GM12874 (cell line): ENCODE measurements around the gene DCAF6.

ENCODE experiments used
- TF ChIP-seq, protein P1 (sequence below): IDR thresholded peaks from 2 replicates; pipeline ENCODE4 v1.5.1; 2011; ENCODE audit warnings: low read depth, mild to moderate bottlenecking, control low read depth, low read length, moderate library complexity; ENCODE audit not compliant: insufficient read depth

Gene DCAF6

GRCh38 chr1:168031627-168032026 lies 95.1 kb downstream of the DCAF6 start:
- TF ChIP-seq, protein P1, sequence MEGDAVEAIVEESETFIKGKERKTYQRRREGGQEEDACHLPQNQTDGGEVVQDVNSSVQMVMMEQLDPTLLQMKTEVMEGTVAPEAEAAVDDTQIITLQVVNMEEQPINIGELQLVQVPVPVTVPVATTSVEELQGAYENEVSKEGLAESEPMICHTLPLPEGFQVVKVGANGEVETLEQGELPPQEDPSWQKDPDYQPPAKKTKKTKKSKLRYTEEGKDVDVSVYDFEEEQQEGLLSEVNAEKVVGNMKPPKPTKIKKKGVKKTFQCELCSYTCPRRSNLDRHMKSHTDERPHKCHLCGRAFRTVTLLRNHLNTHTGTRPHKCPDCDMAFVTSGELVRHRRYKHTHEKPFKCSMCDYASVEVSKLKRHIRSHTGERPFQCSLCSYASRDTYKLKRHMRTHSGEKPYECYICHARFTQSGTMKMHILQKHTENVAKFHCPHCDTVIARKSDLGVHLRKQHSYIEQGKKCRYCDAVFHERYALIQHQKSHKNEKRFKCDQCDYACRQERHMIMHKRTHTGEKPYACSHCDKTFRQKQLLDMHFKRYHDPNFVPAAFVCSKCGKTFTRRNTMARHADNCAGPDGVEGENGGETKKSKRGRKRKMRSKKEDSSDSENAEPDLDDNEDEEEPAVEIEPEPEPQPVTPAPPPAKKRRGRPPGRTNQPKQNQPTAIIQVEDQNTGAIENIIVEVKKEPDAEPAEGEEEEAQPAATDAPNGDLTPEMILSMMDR, result no peak

DNA sequence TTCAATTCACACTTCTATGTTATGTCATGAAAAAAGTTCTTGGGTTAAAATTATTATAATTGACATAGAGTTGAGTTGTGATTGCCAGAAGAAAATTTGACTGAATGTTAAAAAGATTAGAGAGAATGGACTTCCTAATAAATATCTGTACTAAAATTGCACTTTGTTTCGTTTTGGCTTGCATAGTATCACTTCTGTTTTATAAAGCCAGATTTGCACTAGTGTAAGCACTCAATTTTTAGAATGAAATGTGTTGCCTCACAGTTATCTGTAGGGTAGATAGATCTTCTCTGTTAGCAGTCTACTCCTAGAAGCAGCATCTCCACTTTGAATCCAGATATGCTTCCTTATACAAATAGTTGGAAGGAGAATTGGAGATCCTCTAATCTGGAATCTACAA lies 95.5 kb downstream of the DCAF6 start:
- TF ChIP-seq, protein P1, result no peak

GRCh38 chr1:168035345-168035744 lies 98.9 kb downstream of the DCAF6 start:
- TF ChIP-seq, protein P1, result no peak

DNA sequence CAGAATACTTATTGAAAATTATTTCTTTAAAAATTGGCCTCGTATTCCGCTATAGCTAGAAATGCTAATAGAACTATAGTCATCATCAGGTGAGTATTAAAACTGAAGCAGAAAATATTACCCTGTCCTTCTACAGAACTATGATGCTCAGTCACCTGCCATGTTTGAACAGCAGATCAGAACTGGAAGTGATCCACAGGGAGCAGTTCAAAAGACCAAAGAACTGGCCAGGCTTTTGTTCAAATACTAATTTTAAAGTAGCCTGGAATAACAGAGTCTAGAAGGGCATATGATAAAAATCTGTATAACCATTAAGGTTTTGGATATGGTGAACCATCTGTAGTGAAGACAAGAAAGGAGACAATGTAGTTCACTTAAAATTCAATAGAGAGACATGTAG lies 105.9 kb downstream of the DCAF6 start:
- TF ChIP-seq, protein P1, result no peak

DNA sequence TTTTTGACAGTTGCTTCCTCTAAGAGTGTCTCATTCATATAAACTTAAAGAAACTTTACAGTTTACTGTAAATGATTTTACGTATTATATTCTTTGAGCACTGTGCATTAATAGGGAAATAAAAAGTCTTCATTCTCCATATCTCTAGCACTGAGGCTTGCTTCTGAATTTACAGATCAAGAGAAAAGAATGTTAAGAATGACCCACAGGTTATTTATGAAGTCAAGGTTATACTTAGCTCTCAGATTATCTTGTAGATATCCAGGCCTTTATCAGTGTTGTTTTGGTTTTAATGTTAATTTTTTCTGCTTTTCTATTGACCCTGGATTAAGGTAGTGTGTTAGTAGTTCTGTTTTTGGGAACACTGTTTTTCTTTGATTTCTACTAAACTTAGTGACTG lies 108.8 kb downstream of the DCAF6 start:
- TF ChIP-seq, protein P1, result no peak

DNA sequence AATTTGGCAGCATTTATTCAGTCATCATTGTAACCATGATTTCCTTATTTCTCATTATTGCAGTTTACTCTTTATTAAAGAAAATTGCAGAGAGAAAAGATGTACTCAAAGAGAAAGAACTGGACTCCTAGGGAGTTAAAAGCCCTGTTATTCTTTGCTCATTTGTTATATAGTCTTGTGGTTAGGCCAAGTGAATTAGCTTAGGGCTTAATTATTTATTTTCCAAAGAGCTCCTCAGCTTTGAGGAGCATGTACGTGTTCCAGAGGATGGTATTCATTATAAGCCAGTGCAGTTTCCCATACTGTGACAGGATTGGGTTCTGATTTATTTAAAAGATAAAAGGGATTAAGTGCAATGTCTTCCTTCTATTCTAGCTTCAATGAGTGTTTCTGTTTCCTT lies 113.8 kb downstream of the DCAF6 start:
- TF ChIP-seq, protein P1, result no peak

DNA sequence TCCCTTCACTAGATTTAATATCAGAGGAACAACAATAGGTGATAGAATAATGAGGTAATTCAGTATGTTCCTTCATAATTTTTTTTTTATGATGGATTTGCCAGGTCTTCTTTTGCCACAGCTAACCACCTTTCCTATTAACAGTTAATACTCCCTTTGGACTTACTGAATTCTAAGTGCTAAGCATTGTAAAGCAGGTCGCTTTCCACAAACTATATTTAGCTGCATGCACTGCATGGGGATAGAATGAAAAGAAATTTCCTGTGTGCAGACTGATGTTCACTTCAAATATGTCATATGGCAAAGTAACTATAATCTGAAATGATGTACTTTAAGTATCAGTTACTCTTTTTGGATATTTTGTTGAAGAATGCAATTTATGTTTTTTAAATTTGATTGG lies 114.4 kb downstream of the DCAF6 start:
- TF ChIP-seq, protein P1, result no peak

DNA sequence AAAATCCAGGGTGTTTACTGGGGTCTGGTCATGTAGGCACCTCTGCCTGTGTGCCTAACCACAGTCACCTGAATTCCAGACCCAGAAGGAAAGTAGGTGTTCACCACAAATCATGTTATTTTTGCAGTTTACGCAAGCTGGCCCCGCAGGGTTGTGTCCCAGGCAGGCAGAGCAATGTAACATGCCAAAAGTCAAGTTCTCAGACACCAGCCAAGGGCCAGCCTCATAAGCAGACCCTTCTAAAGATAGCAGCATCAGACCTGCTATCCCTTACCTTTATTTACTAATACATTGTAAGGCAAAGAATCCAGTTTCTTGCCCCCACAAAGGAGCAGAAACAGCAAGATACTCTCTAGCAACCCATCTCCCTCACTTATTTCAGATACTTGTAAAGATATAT lies 117.2 kb downstream of the DCAF6 start:
- TF ChIP-seq, protein P1, result no peak
